GM15510 (cell line): ENCODE data around the gene AASDH.

Source experiments
- POLR2A ChIP-seq: IDR thresholded peaks from 3 replicates; pipeline ENCODE4 v1.6.1; 2011; ENCODE audit warnings: borderline replicate concordance; ENCODE audit not compliant: insufficient read length; ENCODE audit errors: extremely low read depth

AASDH gene

DNA sequence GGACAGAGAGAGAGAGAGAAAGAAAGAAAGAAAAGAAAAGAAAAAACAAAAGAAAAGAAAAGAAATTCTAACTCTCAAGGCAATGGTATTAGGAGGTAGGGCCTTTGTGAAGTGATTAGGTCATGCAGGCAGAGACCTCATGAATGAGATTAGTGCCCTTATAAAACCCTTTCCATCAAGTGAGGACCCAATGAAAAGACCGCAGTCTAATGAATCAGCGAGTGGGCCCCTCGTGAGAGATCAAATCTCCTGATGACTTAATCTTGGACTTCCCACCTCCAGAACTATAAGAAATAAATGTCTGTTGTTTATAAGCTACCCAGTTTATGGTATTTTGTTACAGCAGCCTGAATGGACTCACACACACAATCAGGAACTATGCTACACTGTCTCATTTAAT is 16.9 kb downstream of the AASDH start:
- TF ChIP-seq POLR2A: no peak

- no peak for TF ChIP-seq POLR2A
Measured at GRCh38 chr4:56360071-56360470, 27.2 kb downstream of the AASDH start.

- TF ChIP-seq POLR2A: no peak
Measured at GRCh38 chr4:56356650-56357049, 30.6 kb downstream of the AASDH start.

GRCh38 chr4:56348576-56348975 is 38.7 kb downstream of the AASDH start:
- no peak for TF ChIP-seq POLR2A

DNA sequence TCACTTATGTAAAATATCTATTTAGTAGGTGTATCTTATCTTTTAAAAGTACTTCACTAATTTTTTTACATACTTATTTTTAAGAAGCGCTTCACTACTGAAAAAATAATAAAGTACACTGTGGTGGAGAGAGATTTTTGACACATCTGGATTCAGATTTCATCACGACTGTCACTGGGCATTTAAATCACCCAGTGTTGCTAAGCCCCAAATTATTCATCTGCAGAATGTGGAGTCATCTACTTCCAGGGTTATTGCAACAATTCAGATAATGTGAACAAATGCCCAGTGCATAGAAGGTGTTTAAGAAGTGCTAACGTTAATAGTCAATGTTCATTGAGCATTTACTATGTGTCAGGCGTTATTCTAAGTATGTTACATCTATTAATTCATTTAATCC is 41.8 kb downstream of the AASDH start:
- TF ChIP-seq POLR2A: no peak

DNA sequence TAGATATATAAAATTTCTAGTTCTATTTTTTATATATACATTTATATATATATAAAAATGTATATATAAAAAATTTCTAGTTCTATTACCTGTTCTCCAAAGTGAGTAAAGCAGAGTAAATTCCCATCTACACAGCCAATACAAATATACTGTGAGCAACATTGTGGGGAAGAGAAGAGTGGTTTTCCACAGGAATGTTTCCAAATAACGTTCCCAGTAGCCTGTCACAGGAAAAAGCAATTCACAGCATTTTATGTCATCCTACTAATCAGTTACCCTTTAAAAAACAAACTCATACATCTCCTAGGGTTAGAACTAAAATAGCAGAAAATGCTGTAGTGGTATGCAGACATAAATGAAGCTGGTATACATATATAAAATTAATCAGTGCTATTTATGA is 44.5 kb downstream of the AASDH start:
- no peak for TF ChIP-seq POLR2A

- no peak for TF ChIP-seq POLR2A
Measured at GRCh38 chr4:56330691-56331090, 56.6 kb downstream of the AASDH start.

DNA sequence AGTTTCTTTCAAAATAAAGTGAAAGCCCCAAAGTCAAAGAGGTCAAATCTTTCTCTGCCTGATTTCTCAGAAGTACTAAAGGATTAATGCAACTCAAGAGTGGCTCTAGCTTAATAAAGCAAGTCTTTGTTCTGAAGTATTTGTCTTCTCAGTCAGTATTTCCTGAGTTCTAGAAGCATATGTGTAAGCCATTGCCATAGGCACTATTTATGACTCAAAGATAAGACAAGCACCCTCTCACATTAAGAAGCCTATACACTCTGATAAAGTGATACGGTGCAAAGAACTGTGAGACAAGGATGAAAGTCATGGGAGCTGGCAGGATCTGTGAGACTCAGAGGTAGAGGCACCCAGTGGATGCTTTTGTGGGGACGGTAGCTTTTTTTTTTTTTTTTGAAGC is 60.9 kb downstream of the AASDH start:
- no peak for TF ChIP-seq POLR2A

DNA sequence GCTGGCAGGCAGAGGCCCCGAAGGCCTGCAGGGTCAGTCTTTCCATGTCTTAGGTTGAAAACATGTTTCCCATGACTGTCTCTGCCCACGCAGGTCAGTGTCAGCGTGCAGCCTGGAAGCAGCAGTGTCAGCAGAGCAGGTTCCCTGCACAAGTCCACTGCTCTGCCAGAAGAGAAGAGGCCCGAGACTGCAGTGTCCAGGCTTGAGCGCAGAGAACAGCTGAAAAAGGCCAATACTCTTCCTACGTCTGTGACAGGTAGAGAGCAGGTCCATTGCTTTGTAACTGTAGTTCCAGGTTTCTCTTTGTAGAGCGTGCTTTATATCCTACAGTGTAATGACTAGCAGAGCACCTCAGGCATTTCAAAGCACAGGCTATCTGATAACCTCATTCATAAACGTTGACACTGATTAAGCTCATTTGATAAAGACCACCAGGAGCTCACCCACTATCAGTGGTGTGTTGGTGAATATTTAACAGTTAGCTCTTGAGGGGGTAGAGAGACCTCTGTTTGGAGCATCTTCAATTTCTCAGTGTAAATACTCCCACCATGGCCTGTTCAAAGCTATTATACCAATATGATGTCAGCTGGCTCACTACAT is 63.2 kb downstream of the AASDH start:
- TF ChIP-seq POLR2A: no peak

DNA sequence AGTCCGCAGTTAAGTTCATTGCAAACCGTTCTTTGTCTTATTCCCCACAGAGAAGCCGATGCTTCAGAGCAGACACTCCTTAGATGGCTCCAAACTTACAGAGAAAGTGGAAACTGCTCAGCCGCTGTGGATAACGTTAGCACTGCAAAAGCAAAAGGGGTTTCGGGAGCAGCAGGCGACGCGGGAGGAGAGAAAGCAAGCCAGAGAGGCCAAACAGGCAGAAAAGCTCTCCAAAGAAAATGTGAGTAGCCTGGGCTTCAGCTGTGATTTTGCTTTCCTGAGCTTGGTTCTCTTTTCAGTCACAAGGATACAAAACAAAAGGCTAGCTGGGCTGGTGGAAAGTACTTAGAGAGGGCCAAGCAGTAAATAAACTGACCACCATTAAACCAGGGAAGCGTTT is 64.0 kb downstream of the AASDH start:
- no peak for TF ChIP-seq POLR2A

GRCh38 chr4:56321251-56321650 is 66.0 kb downstream of the AASDH start:
- no peak for TF ChIP-seq POLR2A

- TF ChIP-seq POLR2A: no peak
Measured at GRCh38 chr4:56320293-56320692, 67.0 kb downstream of the AASDH start.

DNA sequence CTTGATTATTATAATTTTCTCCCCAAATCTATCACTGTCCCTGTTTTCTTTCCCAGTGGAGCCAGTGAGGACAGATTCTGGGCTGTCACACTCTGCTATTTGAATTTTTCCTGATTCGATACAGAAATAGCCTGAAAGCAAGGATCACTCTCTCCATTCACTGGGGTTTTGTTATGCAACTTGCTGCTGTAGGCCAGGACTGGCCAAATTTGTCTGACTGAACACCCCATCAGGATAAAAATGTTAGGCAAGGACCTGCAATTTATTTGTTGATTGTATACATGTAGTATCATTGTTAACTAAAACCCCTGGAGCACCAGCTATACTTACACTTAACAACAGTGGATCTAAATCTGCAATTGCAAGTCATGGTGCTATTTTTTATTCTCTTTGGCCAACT is 68.7 kb downstream of the AASDH start:
- TF ChIP-seq POLR2A: no peak

DNA sequence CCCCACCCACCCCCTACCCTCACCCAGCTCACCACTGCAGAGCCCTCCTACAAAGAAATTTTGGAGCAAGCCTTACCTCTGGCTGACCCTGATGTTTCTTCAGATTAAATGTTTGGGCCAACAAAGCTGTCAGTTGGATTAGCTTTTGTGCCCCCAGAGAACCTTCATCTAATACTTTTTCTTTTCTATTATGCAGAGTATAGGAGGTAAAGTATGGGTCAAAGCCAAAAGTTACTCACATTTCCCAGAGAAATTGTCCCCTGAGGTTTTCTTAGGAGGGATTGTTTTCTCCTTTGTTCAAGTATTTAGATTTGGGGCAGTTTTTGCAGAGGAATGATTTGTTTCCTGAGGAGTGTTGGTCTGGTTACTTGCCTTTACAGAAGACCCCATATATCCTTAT is 69.5 kb downstream of the AASDH start:
- TF ChIP-seq POLR2A: no peak

- no peak for TF ChIP-seq POLR2A
Measured at GRCh38 chr4:56316011-56316650, 71.2 kb downstream of the AASDH start.

DNA sequence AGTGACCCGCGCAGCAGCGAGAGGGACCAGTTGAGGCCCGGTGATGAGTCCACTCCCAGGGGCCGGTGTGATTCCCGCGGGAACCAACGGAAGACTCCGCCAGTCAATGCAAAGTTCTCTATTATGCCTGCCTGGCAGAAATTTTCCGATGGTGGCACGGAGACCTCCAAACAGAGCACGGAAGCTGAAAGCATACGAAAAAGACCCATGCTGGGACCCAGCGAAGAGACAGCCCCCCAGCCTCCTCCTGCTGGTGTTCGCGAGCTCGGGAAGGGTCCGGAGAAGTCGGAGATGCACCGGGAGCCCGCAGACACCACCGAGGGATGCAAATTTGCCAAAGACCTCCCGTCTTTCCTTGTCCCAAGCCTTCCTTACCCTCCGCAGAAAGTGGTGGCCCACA is 71.7 kb downstream of the AASDH start:
- TF ChIP-seq POLR2A: no peak

- TF ChIP-seq POLR2A: no peak
Measured at GRCh38 chr4:56315041-56315440, 72.2 kb downstream of the AASDH start.

GRCh38 chr4:56314207-56314915 is 72.9 kb downstream of the AASDH start:
- no peak for TF ChIP-seq POLR2A
